Brain microvascular endothelial cell (primary cell): ENCODE data around the gene SCD5.

Source experiments
- DNase-seq: peaks from one replicate; pipeline ENCODE4 v3.0.0-alpha.2; 2020
- H3K27ac ChIP-seq: fragments of 250-450 bp; sonication (Bioruptor Pico); 2 replicates; pipeline ENCODE4 v1.5.1; 2020; ENCODE audit warnings: mild to moderate bottlenecking, moderate library complexity
- H3K27me3 ChIP-seq: fragments of 250-450 bp; sonication (Bioruptor Pico); replicated peaks from 2 replicates; pipeline ENCODE4 v1.5.1; 2020; ENCODE audit warnings: mild to moderate bottlenecking
- H3K36me3 ChIP-seq: fragments of 250-450 bp; sonication (Bioruptor Pico); replicated peaks from 2 replicates; pipeline ENCODE4 v1.5.1; 2020; ENCODE audit warnings: mild to moderate bottlenecking
- H3K4me3 ChIP-seq: 2 replicates; pipeline ENCODE4 v1.5.1; 2011; ENCODE audit warnings: low read depth, mild to moderate bottlenecking, control low read depth, low read length, moderate library complexity
- CTCF ChIP-seq: IDR thresholded peaks from 2 replicates; pipeline ENCODE4 v1.5.1; 2011; ENCODE audit warnings: low read depth, mild to moderate bottlenecking, moderate library complexity, low read length, control low read depth, inconsistent platforms; ENCODE audit errors: missing control alignments
- in situ Hi-C: cut with HindIII; loops from 2 replicates; pipeline ENCODE4 v1.10.0; 2017; ENCODE audit warnings: low sequenced_read_pairs, low pct_ligation_motif_present

SCD5 gene

GRCh38 chr4:82708982-82709381, 89.6 kb downstream of the SCD5 start:
- in situ Hi-C loops = no loop called here
- Histone ChIP-seq H3K27me3 (no peaks in the 10 kb centered on the region), H3K4me3 (no peak overlapping the region), H3K36me3 (no peaks in the 10 kb centered on the region), H3K27ac (no peak overlapping the region)
- DNase-seq = no peak
- TF ChIP-seq CTCF = no peak

DNA sequence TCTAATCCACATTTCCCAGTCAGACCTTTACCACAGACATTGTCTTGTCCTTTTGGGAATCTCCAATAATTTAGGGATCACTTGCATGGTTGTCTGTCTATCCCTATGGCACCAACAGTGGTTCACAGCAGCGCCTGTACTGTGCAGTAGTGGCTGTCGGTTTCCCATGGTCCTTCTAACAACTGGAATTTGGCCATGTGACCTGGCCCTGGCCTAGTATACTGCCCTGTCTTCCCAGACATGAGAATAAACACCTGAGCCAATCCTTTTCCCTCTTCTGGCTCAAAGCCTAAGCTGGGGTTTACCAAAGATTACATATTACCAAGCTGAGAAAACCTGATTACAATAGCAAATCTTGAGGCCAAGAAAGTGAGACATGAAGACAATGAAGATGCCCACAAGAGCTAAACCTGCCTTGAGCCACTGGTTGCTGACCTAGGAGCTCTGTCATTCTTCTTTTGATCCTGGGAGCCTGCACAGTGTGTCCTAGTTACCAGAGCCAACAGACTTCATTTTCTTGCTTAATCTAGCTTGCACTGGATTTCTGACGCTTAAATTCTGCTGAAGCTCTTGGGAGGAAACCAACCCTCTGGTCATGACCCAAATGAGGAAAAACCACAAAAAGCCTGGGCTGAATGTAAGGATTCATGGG, 92.1 kb downstream of the SCD5 start:
- no peak for DNase-seq
- Histone ChIP-seq H3K36me3 (no peaks in the 10 kb centered on the region), H3K4me3 (no peak overlapping the region), H3K27me3 (no peaks in the 10 kb centered on the region), H3K27ac (no peak overlapping the region)
- in situ Hi-C loops = no loop called here
- TF ChIP-seq CTCF = no peak

DNA sequence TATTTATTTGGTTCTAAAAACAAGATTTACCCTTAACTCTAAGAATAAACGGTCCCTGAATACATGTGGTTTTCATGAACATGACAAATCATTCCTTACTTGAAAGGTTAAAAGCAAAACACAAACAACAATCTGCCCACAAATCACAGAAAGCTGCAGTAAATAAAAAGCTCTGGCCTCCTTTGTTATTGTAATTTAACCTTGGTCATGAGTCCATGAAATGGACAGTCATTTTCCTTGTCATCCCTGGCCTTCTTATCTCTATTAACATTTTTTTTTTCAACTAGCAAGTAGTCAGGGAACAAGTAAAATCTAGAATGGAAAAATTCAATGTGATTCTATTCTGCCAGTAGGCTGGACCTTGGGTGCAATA, 92.7 kb downstream of the SCD5 start:
- no peaks in the 10 kb centered on the region for H3K27me3 ChIP-seq
- H3K36me3 ChIP-seq = no peaks in the 10 kb centered on the region
- H3K27ac ChIP-seq = no peak overlapping the region
- DNase-seq = no peak
- no peak for TF ChIP-seq CTCF
- in situ Hi-C loops = no loop called here
- H3K4me3 ChIP-seq = no peak overlapping the region

- Histone ChIP-seq H3K27me3 (no peaks in the 10 kb centered on the region), H3K36me3 (no peaks in the 10 kb centered on the region), H3K27ac (no peak overlapping the region), H3K4me3 (no peak overlapping the region)
- no peak for DNase-seq
- TF ChIP-seq CTCF = no peak
- in situ Hi-C loops = no loop called here
Measured at GRCh38 chr4:82705169-82705927, 93.2 kb downstream of the SCD5 start.

DNA sequence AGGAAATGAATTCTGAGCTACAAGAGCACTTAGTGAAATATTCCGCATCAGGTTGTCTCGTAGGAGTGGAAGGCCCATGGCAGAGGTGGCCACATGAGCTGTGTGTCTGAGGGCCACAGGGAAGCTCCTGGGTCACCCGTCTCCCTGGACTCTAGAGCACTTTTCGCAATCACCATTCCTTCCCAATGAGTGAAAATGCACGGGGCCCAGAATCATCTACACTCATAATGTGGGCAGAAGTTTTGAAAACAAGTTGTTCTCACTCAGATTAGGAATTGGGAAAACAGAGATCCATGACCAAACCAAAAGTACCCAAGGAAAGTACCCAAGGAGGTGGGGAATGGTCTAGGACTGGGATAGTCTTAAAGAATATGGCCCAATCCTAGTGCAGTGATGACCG, 94.4 kb downstream of the SCD5 start:
- TF ChIP-seq CTCF = no peak
- Histone ChIP-seq H3K27me3 (no peaks in the 10 kb centered on the region), H3K27ac (no peak overlapping the region), H3K4me3 (no peak overlapping the region), H3K36me3 (no peaks in the 10 kb centered on the region)
- in situ Hi-C loops = no loop called here
- DNase-seq = no peak
